Panc1 (cell line): ENCODE results near the gene MAPK8IP3. TPM values are rescaled to one million over a fixed set of nuclear protein-coding genes. Genes with fewer than 3 reads are reported as not detected.

Experiments
- ATAC-seq: fragments of 200-7000 bp; cut with Tn5 transposase; 2 replicates; pipeline ENCODE4 v1.9.1; 2020; ENCODE audit warnings: mild to moderate bottlenecking, moderate library complexity
- BruUV-seq: library from RNA; stranded (reverse); fragments of 400-500 nt; replicated peaks from 2 replicates; lab custom pipeline; 2021; lab: Mats Ljungman, UMichigan
- CTCF ChIA-PET: fragments of 300-600 bp; sonication (Branson Sonifier 250); formaldehyde crosslinking; loops from one replicate; lab custom pipeline; 2022; ENCODE audit warnings: antibody characterized with exemption; lab: Charles Lee
- POLR2A ChIA-PET: fragments of 300-600 bp; sonication (Branson Sonifier 250); formaldehyde crosslinking; loops from one replicate; lab custom pipeline; 2022; ENCODE audit warnings: antibody characterized with exemption; lab: Charles Lee
- DNase-seq: peaks from one replicate; pipeline ENCODE4 v3.0.0-alpha.2; 2010; ENCODE audit warnings: low read depth, low spot score
- H3K27ac ChIP-seq: 2 replicates; pipeline ENCODE4 v1.5.1; 2011; ENCODE audit warnings: mild to moderate bottlenecking, low read length, inconsistent platforms
- H3K27me3 ChIP-seq: fragments of 200-500 bp; sonication (Bioruptor generic); 2 replicates; pipeline ENCODE4 v1.6.0; 2014; ENCODE audit warnings: low read length, inconsistent platforms; ENCODE audit not compliant: control insufficient read depth, insufficient read depth
- H3K36me3 ChIP-seq: fragments of 200-500 bp; sonication (Bioruptor generic); 2 replicates; pipeline ENCODE4 v1.5.1; 2014; ENCODE audit warnings: inconsistent platforms, mild to moderate bottlenecking, low read length, moderate library complexity; ENCODE audit not compliant: control insufficient read depth, insufficient read depth
- H3K4me1 ChIP-seq: 2 replicates; pipeline ENCODE4 v1.5.1; 2011; ENCODE audit warnings: inconsistent platforms, mild to moderate bottlenecking, low read length, moderate library complexity; ENCODE audit not compliant: control insufficient read depth, insufficient read depth
- H3K4me3 ChIP-seq, 2 experiments: 2 replicates each; pipeline ENCODE4 v1.5.1; 2011 to 2012; ENCODE audit warnings: low read depth in 2 of 2, low read length in 2 of 2, mild to moderate bottlenecking in 2 of 2, inconsistent platforms in 1 of 2, moderate library complexity in 1 of 2
- H3K9me3 ChIP-seq: fragments of 200-500 bp; sonication (Bioruptor generic); 2 replicates; pipeline ENCODE4 v1.5.1; 2014; ENCODE audit warnings: low read depth, mild to moderate bottlenecking, inconsistent platforms, low read length, moderate library complexity; ENCODE audit not compliant: control insufficient read depth, insufficient read depth
- CTCF ChIP-seq: fragments of 450-650 bp; IDR thresholded peaks from 2 replicates; pipeline ENCODE4 v1.5.1; 2017; ENCODE audit warnings: mild to moderate bottlenecking
- POLR2AphosphoS5 ChIP-seq: IDR thresholded peaks from 2 replicates; pipeline ENCODE4 v1.6.1; 2012; ENCODE audit warnings: mild to moderate bottlenecking, low read depth, low read length, moderate library complexity
- REST ChIP-seq, 2 experiments: IDR thresholded peaks; 2 replicates each; pipeline ENCODE4 v1.6.1; 2011 to 2012; ENCODE audit warnings: low read depth in 2 of 2, control low read depth in 1 of 2, low read length in 1 of 2, mild to moderate bottlenecking in 1 of 2, moderate library complexity in 1 of 2; ENCODE audit not compliant: insufficient read depth in 1 of 2
- SIN3A ChIP-seq: IDR thresholded peaks from 2 replicates; pipeline ENCODE4 v1.6.1; 2012; ENCODE audit warnings: low read depth, mild to moderate bottlenecking, low read length, moderate library complexity, borderline replicate concordance; ENCODE audit not compliant: insufficient read depth
- TCF7L2 ChIP-seq: IDR thresholded peaks from 2 replicates; pipeline ENCODE4 v1.6.1; 2011; ENCODE audit warnings: mild to moderate bottlenecking, low read depth, low read length, inconsistent platforms
- in situ Hi-C: cut with HindIII; loops from 2 replicates; pipeline ENCODE4 v1.10.0; 2016; ENCODE audit warnings: low sequenced_read_pairs, low pct_unique_long_range_greater_than_20kb
- intact Hi-C: fragments of 100-400 bp; cut with micrococcal nuclease; formaldehyde crosslinking; loops from one replicate; pipeline ENCODE4 v1.10.0; 2022; ENCODE audit not compliant: unreplicated experiment
- total RNA-seq: library from RNA; stranded (reverse); gene quantifications from one replicate; pipeline ENCODE4 v1.2.1, GENCODE V29; 2021; ENCODE audit not compliant: unreplicated experiment

MAPK8IP3 gene
- total RNA-seq, 1 experiment from 2014 or later: 108 TPM

GRCh38 chr16:1771864-1772361 is 65.9 kb downstream of the MAPK8IP3 start:
- POLR2A ChIA-PET: no interaction called here
- H3K9me3 ChIP-seq: no peaks in the 10 kb centered on the region
- H3K4me3 ChIP-seq: peak overlapping the region; percentile 60 to 71
- ATAC-seq: no peak
- CTCF ChIA-PET: no interaction called here
- in situ Hi-C loops (no loop called here), intact Hi-C loops (loop anchor here (10.0 kb wide), 1 partner anchor 1087 kb away; the partner anchor contains the start of genes JMJD8 and STUB1)
- H3K27ac ChIP-seq: peak overlapping the region; percentile 95
- no peaks in the 10 kb centered on the region; the same call in 1 of the 2 replicates for H3K36me3 ChIP-seq
- no peaks in the 10 kb centered on the region for H3K27me3 ChIP-seq
- DNase-seq: no peak
- BruUV-seq: TSS peak; percentile 98
- H3K4me1 ChIP-seq: peaks cover 36% of the 10 kb centered on the region
- TF ChIP-seq POLR2AphosphoS5: peak; percentile 61; the same call in 1 of the 2 replicates
- TF ChIP-seq CTCF: no peak

- H3K27ac ChIP-seq: peak within 1 kb of the TSS; percentile 95
- DNase-seq (no peak), ATAC-seq (no peak)
- H3K27me3 ChIP-seq: no peaks in the 10 kb centered on the region
- TF ChIP-seq POLR2AphosphoS5: no peak
- TF ChIP-seq TCF7L2: no peak
- no peak for TF ChIP-seq CTCF
- TF ChIP-seq SIN3A: no peak
- intact Hi-C loops: loop anchor here (10.0 kb wide), 1 partner anchor 1088 kb away; the partner anchor contains the start of genes JMJD8 and STUB1
- ChIA-PET POLR2A (no interaction called here), CTCF (interaction anchor here (0.7 kb wide), 1 partner anchor 308 kb away, joined by 10 read pairs; no protein-coding TSS in a partner anchor)
- in situ Hi-C loops: no loop called here
- peaks cover 39% of the 10 kb centered on the region for H3K4me1 ChIP-seq
- no peaks in the 10 kb centered on the region; the same call in 1 of the 2 replicates for H3K36me3 ChIP-seq
- H3K9me3 ChIP-seq: no peaks in the 10 kb centered on the region
- peak within 1 kb of the TSS; percentile 60 to 71 for H3K4me3 ChIP-seq
- BruUV-seq: no TSS peak
Measured at GRCh38 chr16:1772362-1772907, 66.4 kb downstream of the MAPK8IP3 start, which contains the start of gene EME2. TSS of gene EME2 (plus strand) at chr16:1772810. CDS start at chr16:1773228, 418 bp downstream.

GRCh38 chr16:1772908-1773702 is 67.1 kb downstream of the MAPK8IP3 start, which contains the start of gene MRPS34:
TSS of gene MRPS34 (minus strand) at chr16:1773134. CDS start at chr16:1773119, 15 bp downstream.
- CTCF ChIA-PET: interaction anchor here (0.7 to 1.3 kb wide), 2 partner anchors 10 to 308 kb away, joined by 5 to 10 read pairs; partner anchors contain the start of genes NUBP2 and SPSB3
- peak; percentile 48 for ATAC-seq
- Histone ChIP-seq H3K4me3 (peak within 1 kb of the TSS; percentile 60 to 71), H3K27me3 (no peaks in the 10 kb centered on the region), H3K36me3 (no peaks in the 10 kb centered on the region; the same call in 1 of the 2 replicates), H3K27ac (peak within 1 kb of the TSS; percentile 95), H3K4me1 (peaks cover 46% of the 10 kb centered on the region), H3K9me3 (no peaks in the 10 kb centered on the region)
- POLR2A ChIA-PET: no interaction called here
- DNase-seq: no peak
- TSS peak; percentile 17 for BruUV-seq
- intact Hi-C loops: loop anchor here (10.0 kb wide), 1 partner anchor 1088 kb away; the partner anchor contains the start of genes JMJD8 and STUB1
- no peak for TF ChIP-seq TCF7L2
- peak; percentile 89; the same call in 1 of the 2 replicates for TF ChIP-seq SIN3A
- 0 out of 4 replicates have a peak, but pooled peaks of 1 of the 2 experiments have one; percentile 6 for TF ChIP-seq REST (IDR thresholded peaks at IDR 0.05; ENCODE audit: insufficient read depth in 1 of 2, low read depth in 2 of 2, low read length in 1 of 2)
- TF ChIP-seq POLR2AphosphoS5: peak; percentile 67
- peak; percentile 94 for TF ChIP-seq CTCF
- in situ Hi-C loops: no loop called here
